ENCODE results near the gene NABP2.
A peak's percentile ranks its signal among the peaks of the same experiment; 100 is the strongest.
"Not testable (repeated sequence)": the region's sequence is repeated elsewhere in the genome, so short reads cannot be mapped to it uniquely, and the experiment has no call there.

The NABP2 gene

GRCh38 chr12:56224102-56224701 is at the start of gene NABP2:
Gene NABP2, plus strand, starts transcription at chr12:56224342. Its CDS starts 515 bp downstream, at chr12:56224857.
- peak; percentile 86 for DNase-seq

- no peak for DNase-seq
Observed at GRCh38 chr12:56178347-56178746, 45.8 kb upstream of the NABP2 start.

DNA sequence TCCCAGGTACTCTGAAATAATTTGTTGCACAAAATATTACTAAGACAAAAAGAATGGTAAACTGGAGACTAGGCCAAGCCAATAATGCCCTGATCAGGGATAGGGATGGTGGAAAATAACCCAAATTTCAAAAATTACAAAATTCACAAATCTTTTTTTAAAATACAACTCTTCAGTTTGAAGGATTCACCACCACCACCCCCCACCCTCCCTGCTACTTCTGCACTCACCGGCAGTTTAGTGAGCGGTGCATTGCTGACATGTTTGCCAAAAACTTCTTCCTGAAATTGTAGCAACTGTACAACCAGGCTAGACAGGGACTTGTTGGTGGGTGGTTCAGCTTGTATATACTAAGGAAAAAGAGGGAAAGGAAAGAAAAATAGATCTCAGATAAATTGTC is 37.2 kb upstream of the NABP2 start:
- no peak for DNase-seq

DNA sequence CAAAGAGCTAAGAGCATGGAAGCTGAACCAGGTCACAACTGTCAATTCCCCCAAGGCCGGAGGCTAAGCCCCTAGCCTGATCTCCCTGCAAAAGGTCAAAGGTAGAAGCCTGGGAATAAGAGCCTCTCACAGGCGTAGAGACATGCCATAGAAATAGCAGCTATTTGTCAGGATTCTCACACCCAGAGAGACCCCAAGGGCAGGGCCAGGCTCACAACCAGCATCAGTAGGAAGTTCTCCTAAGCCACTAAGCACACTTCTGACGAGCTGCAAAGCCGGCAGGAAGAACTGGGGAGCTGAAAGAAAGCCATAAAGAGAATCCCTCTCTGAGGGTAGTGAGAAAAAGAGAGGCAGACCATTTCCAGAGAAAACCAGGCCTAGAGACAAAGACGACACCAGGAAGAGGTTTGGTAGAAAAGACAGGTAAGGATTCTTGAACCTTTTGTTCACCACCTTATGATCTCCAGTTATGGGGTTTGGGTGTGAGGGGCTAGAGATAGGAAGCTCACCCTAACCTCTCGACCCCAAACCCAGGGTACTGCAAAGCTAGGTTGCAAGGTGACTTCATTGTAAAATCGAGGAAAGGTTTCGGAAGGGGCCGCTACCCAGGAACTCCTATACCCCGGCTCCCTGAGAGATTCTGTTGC is 35.9 kb upstream of the NABP2 start:
- DNase-seq: no peak

DNA sequence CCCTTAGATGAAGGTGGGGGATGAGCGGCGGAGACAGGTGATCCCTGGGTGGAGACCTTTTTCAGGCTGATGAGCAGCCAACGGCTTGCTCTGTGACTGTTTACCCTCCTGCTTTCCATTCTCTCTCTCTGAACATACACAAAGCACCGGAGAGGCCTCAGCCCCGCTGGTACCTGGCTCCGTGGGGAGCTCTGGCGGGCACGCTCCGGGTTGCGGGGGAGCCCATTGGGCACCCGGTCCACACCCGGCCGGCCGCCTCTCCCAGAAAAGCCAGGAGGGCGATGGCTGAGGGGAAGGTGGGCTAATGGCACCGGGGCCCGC is 35.4 kb upstream of the NABP2 start:
- DNase-seq: no peak

DNA sequence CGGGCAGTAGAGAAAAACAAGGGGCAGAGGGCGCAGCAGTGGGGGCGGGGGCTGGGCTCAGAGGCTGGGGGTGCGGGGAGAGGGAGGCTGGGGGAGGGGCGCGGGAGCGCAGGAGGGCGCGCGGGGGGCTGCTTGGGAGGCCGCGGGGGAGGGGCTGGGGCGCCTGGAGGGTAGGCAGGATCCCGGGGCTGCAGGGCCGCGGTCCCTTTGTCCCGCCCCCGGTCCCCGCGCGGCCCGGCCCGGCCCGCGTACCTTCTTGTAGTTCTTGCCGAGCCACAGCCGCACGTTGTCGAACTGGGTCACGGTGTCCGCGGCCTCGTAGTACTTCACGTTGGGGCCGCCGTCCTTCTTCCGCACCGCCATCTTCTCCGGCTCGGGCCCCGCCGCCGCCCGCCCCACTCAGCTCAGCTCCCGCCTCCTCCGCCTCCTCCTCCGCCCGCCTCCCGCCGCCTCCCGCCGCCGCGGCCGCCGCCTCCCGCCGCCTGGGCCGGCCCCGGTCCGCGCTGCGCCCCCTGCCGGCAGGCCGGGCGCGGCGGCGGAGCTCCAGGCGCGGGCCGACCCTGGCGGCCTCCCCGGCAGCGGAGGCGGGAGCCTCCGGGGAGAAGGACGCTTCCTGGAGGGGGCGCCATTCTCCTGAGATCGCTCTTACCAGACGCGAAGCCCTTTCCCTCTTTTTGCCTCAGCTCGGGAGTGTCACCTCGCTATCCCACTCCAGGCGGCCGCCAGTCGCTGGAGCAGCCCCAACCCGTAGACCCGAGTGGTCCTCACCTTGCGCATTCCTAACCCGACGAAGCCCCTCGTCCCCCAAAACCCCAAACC is 34.8 kb upstream of the NABP2 start, which contains the start of gene SMARCC2:
SMARCC2 (minus strand) TSS at position 385 of the 819 bp plus-strand sequence; CDS start at position 363, 22 bp downstream.
- DNase-seq: peak; percentile 67

GRCh38 chr12:56189918-56190694 is 34.0 kb upstream of the NABP2 start:
- DNase-seq: peak; percentile 73

- no peak for DNase-seq
Observed at GRCh38 chr12:56190695-56191155, 33.4 kb upstream of the NABP2 start.

- no peak for DNase-seq
Observed at GRCh38 chr12:56192582-56192981, 31.6 kb upstream of the NABP2 start.

DNA sequence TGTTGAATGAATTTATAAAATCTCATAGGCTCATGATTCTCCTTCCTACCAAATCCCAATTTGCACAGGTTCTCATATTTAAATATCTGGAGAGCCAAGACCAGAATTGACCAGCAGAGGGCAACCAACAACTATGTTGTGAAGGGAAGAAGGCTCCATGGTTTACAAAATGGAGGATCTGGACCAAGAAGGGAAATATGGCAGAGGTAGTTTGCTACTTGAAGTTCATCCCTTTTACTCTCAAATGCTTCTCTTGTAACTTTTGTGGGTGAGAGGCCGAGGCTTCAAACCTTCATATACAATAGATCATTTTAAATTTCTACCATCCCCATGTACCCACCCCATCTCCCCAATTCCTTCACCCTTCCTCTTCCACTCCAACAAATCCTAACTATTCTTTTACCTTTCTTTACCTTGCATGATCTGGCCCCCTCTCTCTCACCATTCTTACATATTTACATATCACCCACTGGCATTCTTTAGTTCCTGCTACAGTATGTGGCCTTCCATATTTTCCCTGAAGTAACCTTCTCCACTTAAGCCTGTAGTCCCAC is 31.0 kb upstream of the NABP2 start:
- DNase-seq: peak; percentile 80

- not testable (repeated sequence) for DNase-seq
Observed at GRCh38 chr12:56196818-56197550, 27.2 kb upstream of the NABP2 start.

GRCh38 chr12:56197921-56198635 is 26.1 kb upstream of the NABP2 start:
- DNase-seq: no peak

- no peak for DNase-seq
Observed at GRCh38 chr12:56198836-56199235, 25.3 kb upstream of the NABP2 start.

DNA sequence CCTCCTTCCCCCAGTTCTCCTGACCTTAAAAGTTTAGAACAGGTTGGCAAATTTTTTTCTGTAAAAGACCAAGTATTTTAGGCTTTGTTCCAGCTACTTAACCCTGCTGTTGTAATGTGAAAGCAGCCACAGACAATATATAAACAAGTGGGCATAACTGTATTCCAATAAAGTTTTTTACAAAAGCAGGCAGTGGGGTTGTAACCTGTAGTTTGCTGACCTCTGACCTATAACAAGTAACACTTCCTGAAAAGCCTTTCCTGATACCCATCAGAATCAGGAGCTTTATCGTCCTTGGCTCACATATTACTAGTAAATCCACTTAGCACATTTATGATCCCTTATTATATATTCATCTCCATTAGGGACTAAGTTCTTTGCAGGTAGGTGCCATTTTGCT is 21.8 kb upstream of the NABP2 start:
- no peak for DNase-seq

DNA sequence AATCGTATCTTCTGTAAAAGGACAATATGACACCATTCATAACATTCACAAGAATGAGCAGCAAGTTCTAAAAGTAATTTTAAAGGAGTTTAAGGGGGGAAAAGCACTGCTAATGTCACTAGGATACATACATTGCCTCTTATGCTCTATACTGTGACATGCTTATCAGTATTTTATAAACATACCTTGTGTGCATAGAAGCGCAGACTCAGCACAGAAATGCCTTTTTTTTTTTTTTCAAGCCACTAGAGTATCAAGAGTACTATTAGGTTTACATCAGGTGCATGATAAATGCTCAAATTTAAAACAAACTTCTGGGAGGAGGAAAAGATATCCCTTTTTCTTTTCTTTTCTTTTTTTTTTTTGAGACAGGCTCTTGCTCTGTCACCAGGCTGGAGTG is 21.3 kb upstream of the NABP2 start:
- DNase-seq: no peak

DNA sequence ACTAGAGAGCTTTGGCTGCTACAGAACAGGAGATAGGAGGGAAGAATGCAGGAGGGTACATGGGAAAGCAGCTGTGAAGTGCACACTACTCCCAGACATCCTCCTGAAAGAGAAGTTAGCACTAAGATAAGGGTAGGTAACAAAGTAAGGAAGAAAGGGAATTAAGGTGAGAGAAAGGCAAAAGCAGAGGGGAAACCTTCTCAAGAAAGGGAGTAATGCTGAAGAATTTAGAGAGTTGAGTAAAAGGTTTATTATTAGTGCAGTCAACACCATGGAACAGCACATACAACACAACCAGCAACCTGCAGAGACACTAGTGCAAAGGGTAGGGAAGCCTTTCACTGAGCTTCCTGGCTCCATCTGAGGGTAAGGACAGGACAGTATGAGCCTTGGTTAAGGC is 19.9 kb upstream of the NABP2 start:
- no peak for DNase-seq

GRCh38 chr12:56205445-56205844 is 18.7 kb upstream of the NABP2 start:
- DNase-seq: no peak

DNA sequence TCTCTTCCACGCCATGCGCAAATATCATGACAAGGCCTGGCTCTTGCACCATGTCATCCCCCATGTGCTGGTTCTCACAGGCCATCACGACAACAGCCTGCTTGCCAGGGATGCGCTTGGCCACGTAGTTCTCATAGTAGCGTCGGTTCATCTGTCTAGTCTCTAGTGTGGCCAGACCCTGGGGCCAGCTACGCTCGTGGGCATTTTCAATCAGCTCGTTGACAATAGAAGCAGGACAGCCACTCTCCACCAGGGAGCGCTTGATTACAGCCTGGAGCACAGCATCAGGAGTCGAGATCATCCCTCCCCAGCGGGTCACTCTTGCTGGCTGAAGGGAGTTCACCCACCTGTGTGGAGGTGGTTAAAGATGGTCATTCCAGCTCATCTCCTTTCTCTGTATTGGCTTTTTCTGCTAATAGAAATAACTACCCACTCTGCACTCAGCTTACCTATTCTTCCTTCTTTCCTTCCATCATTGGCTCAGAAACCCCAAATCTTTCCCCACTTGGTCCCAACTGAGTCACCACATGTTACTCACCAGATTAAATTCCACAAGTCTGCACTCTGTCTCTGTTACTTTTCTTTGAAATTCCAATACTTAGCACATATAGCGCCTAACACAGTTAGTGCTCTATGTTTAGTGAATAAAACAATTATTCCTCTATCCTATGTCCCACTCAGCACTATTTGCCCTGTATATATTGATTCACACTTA is 17.5 kb upstream of the NABP2 start:
- no peak for DNase-seq

DNA sequence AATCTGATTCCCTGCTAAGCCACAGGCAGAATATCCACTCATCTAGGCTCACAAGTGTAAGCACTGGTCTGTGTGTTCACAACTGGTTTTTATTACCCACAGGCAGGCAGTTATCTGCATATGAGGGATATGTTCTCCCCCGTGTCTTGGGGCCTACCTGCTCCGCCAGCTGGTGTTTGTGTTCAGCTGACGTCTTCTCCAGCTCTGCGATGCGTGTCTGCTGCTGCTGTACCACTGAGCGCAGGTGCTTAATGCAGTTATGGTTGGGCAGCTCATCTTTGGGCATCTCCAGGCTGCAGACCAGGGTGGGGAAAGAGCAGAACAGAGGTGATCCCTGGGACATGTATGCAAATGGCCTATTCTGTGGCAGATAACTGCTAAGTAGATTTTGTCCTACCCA is 16.1 kb upstream of the NABP2 start:
- DNase-seq: no peak

DNA sequence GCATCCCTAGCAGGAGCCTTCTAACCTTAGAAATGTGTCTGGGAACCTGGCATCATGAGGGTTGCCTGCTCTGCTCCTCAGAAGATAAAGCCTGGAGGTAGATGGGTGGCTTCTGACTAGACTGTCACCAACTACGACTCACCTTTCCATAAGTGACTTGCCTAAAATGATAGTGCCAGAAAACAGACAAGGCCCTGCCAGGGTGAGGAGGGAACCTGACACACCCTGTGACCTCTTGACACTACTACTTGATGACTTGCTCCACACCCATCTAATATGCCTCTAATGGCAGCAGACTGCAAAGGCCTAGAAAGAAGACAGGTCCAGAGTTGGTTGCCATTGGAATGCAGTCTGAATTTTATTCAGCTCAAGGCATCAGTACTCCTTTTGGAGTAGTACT is 11.8 kb upstream of the NABP2 start:
- no peak for DNase-seq

DNA sequence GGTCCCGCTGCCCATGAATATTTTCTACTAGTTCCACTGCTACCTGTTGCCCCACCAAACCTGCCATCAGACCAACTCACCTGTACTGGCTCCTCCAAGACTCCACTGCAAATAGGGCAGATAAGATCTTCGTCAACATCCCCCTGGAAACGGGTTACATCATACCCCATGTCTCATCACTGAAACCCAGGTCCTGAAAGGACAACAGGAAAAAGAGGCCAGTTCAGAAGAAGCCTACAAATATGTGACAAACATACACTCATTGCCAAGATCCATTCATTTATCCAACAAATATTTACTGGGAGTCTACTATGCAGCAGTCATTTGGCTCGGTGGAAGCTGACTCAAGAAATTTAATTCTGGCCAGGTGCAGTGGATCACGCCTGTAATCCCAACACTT is 10.3 kb upstream of the NABP2 start:
- no peak for DNase-seq
